Calu3 (cell line): ENCODE results near the gene TRAF3. TPM values are rescaled to one million over a fixed set of nuclear protein-coding genes. Genes with fewer than 3 reads are reported as not detected.

Source experiments
- BruUV-seq: library from RNA; stranded (reverse); fragments of 400-500 nt; replicated peaks from 2 replicates; lab custom pipeline; 2021; lab: Mats Ljungman, UMichigan
- CTCF ChIA-PET: fragments of 300-600 bp; sonication (Branson Sonifier 250); formaldehyde crosslinking; loops from one replicate; lab custom pipeline; 2022; ENCODE audit warnings: antibody characterized with exemption; lab: Charles Lee
- DNase-seq: peaks from one replicate; pipeline ENCODE4 v3.0.0; 2022
- H3K27ac Mint-ChIP-seq: one replicate; pipeline ENCODE4 v1.8.0; 2022; ENCODE audit warnings: mixed read lengths; ENCODE audit not compliant: unreplicated experiment
- H3K27me3 Mint-ChIP-seq: one replicate; pipeline ENCODE4 v1.8.0; 2022; ENCODE audit warnings: mixed read lengths; ENCODE audit not compliant: unreplicated experiment
- H3K36me3 Mint-ChIP-seq: one replicate; pipeline ENCODE4 v1.8.0; 2022; ENCODE audit warnings: mild to moderate bottlenecking, moderate library complexity, mixed read lengths; ENCODE audit not compliant: insufficient read depth, unreplicated experiment
- H3K4me1 Mint-ChIP-seq: one replicate; pipeline ENCODE4 v1.8.0; 2022; ENCODE audit warnings: mild to moderate bottlenecking, low read depth, mixed read lengths; ENCODE audit not compliant: unreplicated experiment
- H3K4me3 Mint-ChIP-seq: one replicate; pipeline ENCODE4 v1.8.0; 2022; ENCODE audit warnings: mild to moderate bottlenecking, low read depth, moderate library complexity, mixed read lengths; ENCODE audit not compliant: unreplicated experiment
- H3K9me3 Mint-ChIP-seq: one replicate; pipeline ENCODE4 v1.8.0; 2022; ENCODE audit warnings: low read depth, mixed read lengths; ENCODE audit not compliant: unreplicated experiment
- CTCF ChIP-seq: fragments of 200-600 bp; IDR thresholded peaks from one replicate; pipeline ENCODE4 v1.8.0; 2022; ENCODE audit warnings: antibody characterized with exemption; ENCODE audit not compliant: unreplicated experiment
- intact Hi-C: fragments of 100-400 bp; cut with micrococcal nuclease; formaldehyde crosslinking; loops from one replicate; pipeline ENCODE4 v1.10.0; 2022; ENCODE audit not compliant: unreplicated experiment
- total RNA-seq: library from RNA; stranded (reverse); gene quantifications from 2 replicates; pipeline ENCODE4 v1.2.3, GENCODE V29; 2022

TRAF3 gene
- total RNA-seq, 1 experiment from 2014 or later = 24.2 TPM

- no TSS peak for BruUV-seq
- no peaks in the 10 kb centered on the region for H3K9me3 Mint-ChIP-seq
- H3K27me3 Mint-ChIP-seq = no peaks in the 10 kb centered on the region
- H3K36me3 Mint-ChIP-seq = peaks cover 8% of the 10 kb centered on the region
- H3K27ac Mint-ChIP-seq = no peak overlapping the region
- CTCF ChIA-PET = no interaction called here
- no peak for TF ChIP-seq CTCF
- H3K4me3 Mint-ChIP-seq = no peak overlapping the region
- H3K4me1 Mint-ChIP-seq = no peaks in the 10 kb centered on the region
- DNase-seq = no peak
- intact Hi-C loops = no loop called here
Measured at GRCh38 chr14:102798926-102799325, 21.7 kb downstream of the TRAF3 start.

DNA sequence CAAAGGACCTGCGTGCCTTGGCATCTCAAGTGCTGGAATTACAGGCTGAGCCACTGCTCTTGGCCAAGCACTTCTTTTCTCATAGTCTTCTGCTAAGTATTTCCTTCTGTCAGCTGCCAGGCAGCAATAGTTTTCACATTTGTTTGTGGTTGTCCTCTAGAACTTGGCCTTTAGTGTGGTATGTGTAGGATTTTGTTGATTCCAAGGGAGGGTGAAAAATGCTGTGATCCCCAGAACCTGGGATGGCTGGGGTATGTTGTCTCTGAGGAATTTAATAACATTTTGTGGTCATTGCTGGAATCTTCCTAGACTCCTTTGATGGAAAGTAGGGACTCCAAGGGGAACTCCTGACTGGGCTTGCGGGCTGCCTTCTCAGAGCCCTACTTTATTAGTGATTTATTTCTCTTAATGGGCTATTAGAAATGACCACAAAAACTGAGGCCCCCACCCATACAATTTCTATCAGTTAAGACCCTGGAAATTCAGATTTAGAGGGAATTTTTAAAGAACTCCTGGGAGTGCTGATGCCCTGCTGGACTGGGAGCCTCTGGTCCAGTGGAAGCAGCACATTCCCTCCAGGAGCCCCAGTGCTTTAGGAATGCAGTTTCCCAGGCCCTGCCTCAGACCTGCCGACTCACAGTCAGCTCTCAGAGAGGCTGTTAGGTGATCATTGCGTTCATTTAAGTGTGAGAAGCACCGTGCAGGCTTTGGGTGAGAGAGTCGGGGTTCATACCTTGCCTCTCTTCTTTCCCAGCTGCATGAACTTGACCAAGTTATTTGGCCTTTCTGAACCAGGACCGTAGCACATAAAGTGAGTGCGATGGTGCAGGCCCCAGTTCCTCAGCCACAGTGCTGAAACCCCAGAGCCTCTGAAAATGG lies 22.7 kb downstream of the TRAF3 start:
- intact Hi-C loops = no loop called here
- no peak overlapping the region for H3K27ac Mint-ChIP-seq

DNA sequence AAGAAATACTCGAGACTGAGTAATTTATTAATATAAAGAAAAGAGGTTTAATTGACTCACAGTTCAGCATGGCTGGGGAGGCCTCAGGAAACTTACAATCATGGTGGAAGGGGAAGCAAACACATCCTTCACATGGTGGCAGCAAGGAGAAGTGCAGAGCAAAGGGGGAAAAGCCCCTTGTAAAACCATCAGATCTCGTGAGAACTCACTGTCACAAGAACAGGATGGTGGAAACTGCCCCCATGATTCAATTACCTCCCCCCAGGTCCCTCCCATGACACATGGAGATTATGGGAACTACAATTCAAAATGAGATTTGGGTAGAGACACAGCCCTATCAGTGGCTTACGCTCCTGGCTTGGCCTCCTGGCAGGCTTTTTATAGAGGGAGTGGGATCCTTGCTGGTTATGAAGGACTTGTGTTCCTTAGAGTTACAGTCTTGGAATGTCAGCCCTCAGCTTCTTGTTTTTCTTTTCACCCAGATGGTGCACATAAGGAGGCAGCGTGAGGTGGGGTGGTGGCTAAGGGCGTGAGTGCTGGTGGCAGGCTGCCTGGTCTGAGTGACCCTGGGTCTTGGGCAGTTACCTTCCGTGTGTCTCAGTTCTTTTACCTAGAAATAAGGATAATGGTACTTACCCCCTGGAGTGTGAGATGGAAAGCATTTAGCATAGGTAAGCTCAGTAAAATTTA lies 25.7 kb downstream of the TRAF3 start:
- CTCF ChIA-PET = interaction anchor here (1.0 kb wide), 1 partner anchor 8 kb away, joined by 3 read pairs; no protein-coding TSS in a partner anchor
- no peak for DNase-seq
- H3K27ac Mint-ChIP-seq = no peak overlapping the region
- H3K4me3 Mint-ChIP-seq = no peak overlapping the region
- TF ChIP-seq CTCF = no peak
- H3K27me3 Mint-ChIP-seq = no peaks in the 10 kb centered on the region
- no peaks in the 10 kb centered on the region for H3K9me3 Mint-ChIP-seq
- intact Hi-C loops = no loop called here
- H3K36me3 Mint-ChIP-seq = no peaks in the 10 kb centered on the region
- no TSS peak for BruUV-seq
- peaks cover 13% of the 10 kb centered on the region for H3K4me1 Mint-ChIP-seq

More for the DNA sequence above, 22.7 kb downstream of the TRAF3 start:
- DNase-seq = no peak
- Mint-ChIP-seq H3K27me3 (no peaks in the 10 kb centered on the region), H3K9me3 (no peaks in the 10 kb centered on the region), H3K36me3 (peaks cover 7% of the 10 kb centered on the region), H3K4me1 (no peaks in the 10 kb centered on the region), H3K4me3 (no peak overlapping the region)
- no peak for TF ChIP-seq CTCF
- CTCF ChIA-PET = no interaction called here
- BruUV-seq = no TSS peak

DNA sequence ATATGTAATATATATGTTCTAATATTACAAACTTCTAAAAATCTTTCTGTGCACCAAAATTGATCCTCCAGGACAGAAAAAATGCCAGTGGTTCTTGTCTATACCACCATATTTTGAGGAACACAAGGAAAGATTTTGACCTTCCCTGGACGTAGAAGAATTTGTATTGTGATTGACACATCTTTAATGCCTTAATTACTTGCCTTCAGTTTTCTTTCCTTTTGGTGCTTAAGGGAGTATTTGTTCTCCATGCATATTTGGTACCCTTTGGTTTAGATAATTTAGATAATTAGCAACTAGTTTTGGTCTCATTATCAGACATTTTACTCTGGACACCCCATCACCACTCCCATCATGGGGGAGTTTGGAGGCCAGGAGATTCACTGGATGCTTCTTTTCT lies 27.6 kb downstream of the TRAF3 start:
- Mint-ChIP-seq H3K27me3 (no peaks in the 10 kb centered on the region), H3K4me1 (peaks cover 13% of the 10 kb centered on the region), H3K4me3 (no peak overlapping the region), H3K36me3 (no peaks in the 10 kb centered on the region), H3K27ac (no peak overlapping the region), H3K9me3 (no peaks in the 10 kb centered on the region)
- no TSS peak for BruUV-seq
- intact Hi-C loops = no loop called here
- no peak for TF ChIP-seq CTCF
- CTCF ChIA-PET = no interaction called here
- no peak for DNase-seq
